Activated CD8-positive, alpha-beta memory T cell treated with anti-CD3 and anti-CD28 coated beads for 4 hours (primary cell): ENCODE results near the gene MRPL52.

Experiments used
- DNase-seq, 2 donors: peaks; one replicate each; pipeline ENCODE4 v3.0.0-alpha.2; 2020; ENCODE audit warnings: low read depth in 2 of 2

MRPL52 gene

DNA sequence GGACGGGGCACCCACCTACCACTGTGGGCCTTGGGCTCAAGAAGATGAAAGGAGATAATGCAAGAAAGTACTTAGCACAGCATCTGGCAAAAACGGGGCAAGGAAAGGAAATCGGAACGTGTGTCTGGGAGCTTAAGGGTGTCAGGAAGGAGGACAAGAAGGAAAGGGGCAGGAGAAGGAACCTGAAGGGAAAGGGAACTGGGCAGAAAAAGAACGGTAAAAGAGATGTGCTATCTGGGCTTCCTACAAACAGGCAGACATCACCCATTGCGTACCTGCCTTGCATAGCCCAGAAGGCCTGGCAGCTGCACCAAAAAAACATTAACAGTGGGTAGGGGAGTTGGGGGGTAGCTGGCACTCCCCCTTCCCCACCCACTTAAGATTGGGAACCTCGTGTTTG is 52.4 kb downstream of the MRPL52 start:
- DNase-seq: no peak

DNA sequence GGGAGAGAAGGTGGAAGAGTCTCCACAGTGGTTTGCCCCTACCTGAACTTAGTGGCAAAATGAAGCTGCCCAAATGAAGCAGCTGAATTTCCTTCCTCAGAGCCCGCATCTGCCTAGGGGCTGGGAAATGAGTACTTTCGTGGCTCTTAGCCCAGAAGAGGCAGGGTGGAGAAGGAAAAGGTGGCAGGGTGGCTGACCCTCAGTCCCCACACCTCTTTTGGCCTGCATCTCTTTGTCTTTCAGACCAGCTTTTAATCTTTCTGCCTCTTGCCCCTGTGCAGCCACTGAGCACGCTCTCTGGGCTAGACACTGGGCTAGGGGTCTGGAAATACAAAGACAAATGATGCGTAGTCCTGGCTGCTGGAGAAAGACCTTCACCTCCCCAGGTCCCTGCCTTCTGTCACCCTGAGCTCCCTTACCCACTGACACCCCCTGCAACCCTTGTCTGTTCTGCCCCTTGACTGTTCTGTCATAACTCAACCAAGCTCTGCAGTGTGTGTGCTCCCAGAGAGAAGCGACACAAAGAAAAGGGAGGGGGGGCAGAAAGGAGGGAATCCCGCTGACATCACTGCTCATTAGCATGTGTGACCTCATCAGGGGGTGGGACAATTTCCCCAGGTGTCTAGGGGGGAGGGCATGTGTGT is 53.0 kb downstream of the MRPL52 start:
- peak; percentile 21 to 46 for DNase-seq

DNA sequence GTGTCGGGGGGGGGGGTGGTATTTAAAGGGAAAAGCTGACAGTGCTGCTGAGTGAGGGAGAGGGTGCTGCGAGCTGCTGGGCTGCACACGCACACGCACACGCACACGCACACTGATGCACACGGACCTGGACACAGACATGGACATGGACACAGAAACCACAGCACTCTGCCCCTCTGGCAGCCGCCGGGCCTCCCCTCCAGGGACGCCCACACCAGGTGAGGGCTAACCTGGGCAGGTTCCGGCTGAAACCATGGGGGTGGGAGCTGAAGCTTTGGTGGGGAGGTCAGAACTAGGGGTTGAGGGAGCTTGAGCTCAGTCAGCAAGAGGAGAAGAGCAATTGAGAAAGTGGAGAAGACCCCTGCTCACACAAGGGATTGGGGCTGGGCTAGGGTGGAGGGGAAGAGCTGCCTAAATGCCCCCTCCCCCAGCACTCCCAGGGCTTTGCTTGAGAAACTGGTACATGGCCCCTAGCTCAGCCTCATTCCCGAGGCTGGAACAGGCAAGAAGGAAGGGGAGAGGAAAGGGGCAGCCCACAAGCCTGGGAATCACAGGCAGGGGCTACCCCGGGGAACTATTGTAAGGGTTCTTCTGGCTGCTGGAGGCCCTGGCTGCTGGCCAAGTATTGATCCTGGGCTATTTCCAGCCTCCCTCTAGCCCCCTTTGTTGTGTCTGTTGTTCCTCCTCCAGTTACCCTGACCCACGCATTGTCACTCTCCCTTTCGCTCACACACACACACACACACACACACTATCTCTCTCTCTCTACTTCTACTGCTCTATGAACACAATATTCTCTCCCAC is 53.7 kb downstream of the MRPL52 start, which contains the start of gene REM2:
Gene REM2, plus strand, starts transcription at position 50 of the 804 bp plus-strand sequence. Its CDS starts 66 bp downstream, at position 116.
- no peak for DNase-seq

DNA sequence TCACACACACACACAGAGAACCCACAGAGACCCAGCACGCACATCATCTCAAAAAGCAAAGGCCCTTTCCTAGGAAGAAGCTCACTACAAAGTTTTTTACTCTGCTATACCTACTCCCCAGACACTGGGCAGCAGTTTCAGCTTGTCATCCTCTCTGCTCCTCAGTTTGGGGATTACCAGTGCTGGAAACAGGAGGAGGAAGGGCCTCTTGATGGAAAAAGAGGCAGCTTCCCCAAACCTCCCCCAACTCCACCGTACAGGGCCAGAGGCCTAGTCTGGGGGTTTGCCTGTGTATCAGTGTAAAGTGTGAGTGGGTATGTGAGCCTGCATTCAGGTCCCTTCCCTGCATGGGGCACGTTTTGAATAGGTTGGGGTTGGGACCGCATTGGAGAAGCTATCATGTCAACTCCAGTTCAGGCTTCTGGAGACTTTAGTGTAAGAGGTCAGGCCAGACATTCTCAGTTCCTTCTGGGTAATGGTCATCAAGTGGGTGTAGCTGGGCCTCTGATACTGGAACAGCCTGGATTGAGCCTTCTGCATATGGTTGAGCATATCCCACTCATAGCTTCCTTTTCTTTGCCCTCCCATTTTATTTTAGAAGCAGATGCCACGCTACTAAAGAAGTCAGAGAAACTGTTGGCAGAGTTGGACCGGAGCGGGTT is 54.5 kb downstream of the MRPL52 start:
- no peak for DNase-seq
